Breast epithelium (tissue), 4 donors: ENCODE results near the gene BCAT1. TPM values are rescaled to one million over a fixed set of nuclear protein-coding genes. Genes with fewer than 3 reads are reported as not detected.

Experiments
- DNase-seq, 2 donors: peaks; one replicate each; pipeline ENCODE4 v3.0.0-alpha.2; 2019; ENCODE audit warnings: low spot score in 2 of 2
- H3K27ac ChIP-seq, 2 donors: fragments of 200-600 bp; sonication (generic) in 1 of 2; one replicate each; pipeline ENCODE4 v1.5.1; 2016 to 2019; ENCODE audit warnings: mild to moderate bottlenecking in 1 of 2
- H3K27me3 ChIP-seq, 2 donors: fragments of 200-600 bp; sonication (generic) in 1 of 2; one replicate each; pipeline versions ENCODE4 v1.5.1 to v1.6.0; 2017 to 2019; ENCODE audit warnings: control low read depth in 1 of 2, mild to moderate bottlenecking in 1 of 2
- H3K36me3 ChIP-seq: fragments of 200-600 bp; one replicate; pipeline ENCODE4 v1.5.1; 2019
- H3K4me1 ChIP-seq, 2 donors: fragments of 200-600 bp; sonication (generic); one replicate each; pipeline ENCODE4 v1.5.1; 2016 to 2019; ENCODE audit warnings: control low read depth in 1 of 2
- H3K4me3 ChIP-seq, 3 donors: fragments of 200-600 bp; sonication (generic); 1 replicate in 2 of 3; 2 replicates in 1 of 3; pipeline ENCODE4 v1.5.1; 2016 to 2019; ENCODE audit warnings: mild to moderate bottlenecking in 3 of 3, moderate library complexity in 2 of 3
- H3K9me3 ChIP-seq, 2 donors: fragments of 200-600 bp; sonication (generic) in 1 of 2; one replicate each; pipeline ENCODE4 v1.5.1; 2016 to 2019; ENCODE audit warnings: control low read depth in 1 of 2
- POLR2A ChIP-seq: fragments of 450-650 bp; IDR thresholded peaks from one replicate; pipeline ENCODE4 v1.6.1; 2016; ENCODE audit warnings: antibody characterized with exemption, mild to moderate bottlenecking, moderate library complexity
- POLR2AphosphoS5 ChIP-seq, 3 donors: sonication (generic); formaldehyde crosslinking; IDR thresholded peaks; one replicate each; pipeline ENCODE4 v1.6.1; 2017; ENCODE audit warnings: antibody characterized with exemption in 3 of 3
- intact Hi-C: fragments of 100-400 bp; cut with DNase I; formaldehyde crosslinking; loops from one replicate; pipeline ENCODE4 v1.15.1; 2023; ENCODE audit warnings: low total_unique reads
- total RNA-seq, 3 donors: library from RNA; depleted of rRNA; stranded (reverse); fragments of >200 nt; gene quantifications; one replicate each; pipeline ENCODE4 v1.1.0, GENCODE V29; 2016
- TF ChIP-seq, protein P1 (sequence below), 3 donors: fragments of 450-650 bp; IDR thresholded peaks; one replicate each; pipeline ENCODE4 v1.5.1; 2016 to 2017; ENCODE audit warnings: antibody characterized with exemption in 3 of 3, mild to moderate bottlenecking in 3 of 3, moderate library complexity in 3 of 3

BCAT1 gene
- total RNA-seq, 3 donors from 2014 or later, result 8.8 to 35.8 (median 12.1) TPM

DNA sequence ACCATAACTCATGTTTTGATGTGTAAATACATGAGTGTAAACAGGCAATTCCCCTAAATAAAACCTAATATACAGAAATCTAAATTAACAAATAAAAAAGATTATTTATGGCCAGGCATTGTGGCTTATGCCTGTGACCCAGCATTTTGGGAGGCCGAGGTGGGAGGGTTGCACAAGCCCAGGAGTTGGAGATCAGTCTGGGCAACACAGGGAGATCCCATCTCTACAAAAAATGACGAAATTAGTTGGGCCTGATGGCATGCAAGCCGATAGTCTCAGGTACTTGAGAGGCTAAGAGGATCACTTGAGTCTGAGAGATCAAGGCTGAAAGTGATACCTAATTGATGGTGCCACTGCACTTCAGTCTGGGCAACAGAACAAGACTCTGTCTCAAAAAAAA is 48.7 kb downstream of the BCAT1 start:
- Histone ChIP-seq H3K27ac (no peak overlapping the region), H3K27me3 (peaks cover 0 to 23% of the 10 kb centered on the region in 2 donors), H3K4me1 (no peaks in the 10 kb centered on the region), H3K9me3 (no peaks in the 10 kb centered on the region), H3K4me3 (no peak overlapping the region), H3K36me3 (no peaks in the 10 kb centered on the region)
- intact Hi-C loops, result no loop called here
- no peak for DNase-seq
- no peak for TF ChIP-seq POLR2A
- no peak for TF ChIP-seq POLR2AphosphoS5 (IDR thresholded peaks at IDR 0.05)
- TF ChIP-seq, protein P1, sequence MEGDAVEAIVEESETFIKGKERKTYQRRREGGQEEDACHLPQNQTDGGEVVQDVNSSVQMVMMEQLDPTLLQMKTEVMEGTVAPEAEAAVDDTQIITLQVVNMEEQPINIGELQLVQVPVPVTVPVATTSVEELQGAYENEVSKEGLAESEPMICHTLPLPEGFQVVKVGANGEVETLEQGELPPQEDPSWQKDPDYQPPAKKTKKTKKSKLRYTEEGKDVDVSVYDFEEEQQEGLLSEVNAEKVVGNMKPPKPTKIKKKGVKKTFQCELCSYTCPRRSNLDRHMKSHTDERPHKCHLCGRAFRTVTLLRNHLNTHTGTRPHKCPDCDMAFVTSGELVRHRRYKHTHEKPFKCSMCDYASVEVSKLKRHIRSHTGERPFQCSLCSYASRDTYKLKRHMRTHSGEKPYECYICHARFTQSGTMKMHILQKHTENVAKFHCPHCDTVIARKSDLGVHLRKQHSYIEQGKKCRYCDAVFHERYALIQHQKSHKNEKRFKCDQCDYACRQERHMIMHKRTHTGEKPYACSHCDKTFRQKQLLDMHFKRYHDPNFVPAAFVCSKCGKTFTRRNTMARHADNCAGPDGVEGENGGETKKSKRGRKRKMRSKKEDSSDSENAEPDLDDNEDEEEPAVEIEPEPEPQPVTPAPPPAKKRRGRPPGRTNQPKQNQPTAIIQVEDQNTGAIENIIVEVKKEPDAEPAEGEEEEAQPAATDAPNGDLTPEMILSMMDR (IDR thresholded peaks at IDR 0.05), result no peak

- TF ChIP-seq POLR2A (no peak), POLR2AphosphoS5 (IDR thresholded peaks at IDR 0.05) (no peak)
- TF ChIP-seq, protein P1 (IDR thresholded peaks at IDR 0.05), result no peak
- H3K27me3 ChIP-seq, result peaks cover 0 to 23% of the 10 kb centered on the region in 2 donors
- no peak for DNase-seq
- no peak overlapping the region for H3K4me3 ChIP-seq
- intact Hi-C loops, result no loop called here
- no peak overlapping the region for H3K27ac ChIP-seq
- no peaks in the 10 kb centered on the region for H3K4me1 ChIP-seq
- no peaks in the 10 kb centered on the region for H3K9me3 ChIP-seq
- no peaks in the 10 kb centered on the region for H3K36me3 ChIP-seq
Measured at GRCh38 chr12:24899503-24900075, 49.3 kb downstream of the BCAT1 start.

GRCh38 chr12:24898606-24899005 is 50.3 kb downstream of the BCAT1 start:
- no peak for DNase-seq
- Histone ChIP-seq H3K27ac (no peak overlapping the region), H3K36me3 (no peaks in the 10 kb centered on the region), H3K27me3 (peaks cover 0 to 20% of the 10 kb centered on the region in 2 donors), H3K4me3 (no peak overlapping the region), H3K4me1 (no peaks in the 10 kb centered on the region), H3K9me3 (no peaks in the 10 kb centered on the region)
- no peak for TF ChIP-seq POLR2AphosphoS5 (IDR thresholded peaks at IDR 0.05)
- TF ChIP-seq, protein P1 (IDR thresholded peaks at IDR 0.05), result no peak
- intact Hi-C loops, result no loop called here

DNA sequence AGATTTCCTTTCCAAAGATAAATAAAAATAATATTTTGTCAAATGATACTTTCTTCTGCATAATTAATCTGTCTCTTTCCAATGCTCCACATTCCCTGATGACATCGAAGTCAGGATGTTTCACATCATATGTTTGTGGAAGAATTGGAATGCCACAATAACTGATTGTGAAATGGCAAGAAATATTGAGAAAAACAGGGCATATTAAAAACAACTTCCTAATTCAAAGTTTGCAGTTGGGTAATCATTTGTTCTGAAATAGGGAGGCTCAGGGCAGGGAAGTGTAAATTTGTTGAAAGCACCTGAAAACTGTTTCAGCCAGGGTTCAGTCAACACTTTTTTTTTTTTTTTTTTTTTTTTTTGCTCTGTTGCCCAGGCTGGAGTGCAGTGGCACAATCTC is 50.7 kb downstream of the BCAT1 start:
- Histone ChIP-seq H3K27me3 (peaks cover 0 to 15% of the 10 kb centered on the region in 2 donors), H3K4me3 (no peak overlapping the region), H3K9me3 (no peaks in the 10 kb centered on the region), H3K27ac (no peak overlapping the region), H3K4me1 (no peaks in the 10 kb centered on the region), H3K36me3 (no peaks in the 10 kb centered on the region)
- TF ChIP-seq POLR2A (no peak), POLR2AphosphoS5 (IDR thresholded peaks at IDR 0.05) (no peak)
- TF ChIP-seq, protein P1 (IDR thresholded peaks at IDR 0.05), result no peak
- intact Hi-C loops, result no loop called here
- DNase-seq, result no peak

DNA sequence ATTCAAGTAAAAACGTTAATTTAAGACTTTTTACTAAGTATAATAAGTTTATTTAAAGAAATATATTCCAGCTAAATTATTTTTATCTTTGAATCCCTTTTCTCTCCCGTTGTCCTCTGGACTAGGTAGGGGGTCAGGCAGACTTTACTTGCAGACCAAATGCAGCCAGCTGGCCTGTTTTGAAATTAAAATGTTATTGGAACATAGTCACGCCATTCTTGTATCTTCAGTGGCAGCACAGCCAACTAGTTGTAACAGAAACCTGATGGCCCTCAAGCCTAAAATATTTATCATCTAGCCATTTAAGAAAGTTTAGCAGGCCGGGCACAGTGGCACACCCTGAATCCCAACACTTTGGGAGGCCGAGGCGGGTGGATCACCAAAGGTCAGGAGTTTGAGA is 52.7 kb downstream of the BCAT1 start:
- no peaks in the 10 kb centered on the region for H3K27me3 ChIP-seq
- H3K4me3 ChIP-seq, result no peak overlapping the region
- H3K27ac ChIP-seq, result no peak overlapping the region
- H3K36me3 ChIP-seq, result no peaks in the 10 kb centered on the region
- TF ChIP-seq POLR2A, result no peak
- TF ChIP-seq, protein P1 (IDR thresholded peaks at IDR 0.05), result no peak
- TF ChIP-seq POLR2AphosphoS5 (IDR thresholded peaks at IDR 0.05), result no peak
- H3K4me1 ChIP-seq, result no peaks in the 10 kb centered on the region
- intact Hi-C loops, result no loop called here
- H3K9me3 ChIP-seq, result no peaks in the 10 kb centered on the region
- DNase-seq, result no peak
